Esophagus squamous epithelium (tissue), 5 donors: ENCODE data around the gene CLCN1. TPM values are rescaled to one million over a fixed set of nuclear protein-coding genes. Genes with fewer than 3 reads are reported as not detected.
"Not testable (repeated sequence)": the region's sequence is repeated elsewhere in the genome, so short reads cannot be mapped to it uniquely, and the experiment has no call there.

ENCODE experiments used
- DNase-seq: peaks from one replicate; lab custom pipeline; 2025; lab: John Stamatoyannopoulos, UW
- H3K27ac ChIP-seq, 4 donors: fragments of 200-600 bp; sonication (generic); one replicate each; pipeline ENCODE4 v1.5.1; 2016 to 2019; ENCODE audit warnings: mild to moderate bottlenecking in 1 of 4
- H3K27me3 ChIP-seq, 4 donors: fragments of 200-600 bp; sonication (generic); 1 replicate in 3 of 4; 2 replicates in 1 of 4; pipeline versions ENCODE4 v1.5.1 to v1.6.0; 2017 to 2021; ENCODE audit warnings: antibody characterized with exemption in 1 of 4
- H3K36me3 ChIP-seq, 3 donors: fragments of 200-600 bp; sonication (generic); one replicate each; pipeline ENCODE4 v1.5.1; 2016 to 2019
- H3K4me1 ChIP-seq, 3 donors: fragments of 200-600 bp; sonication (generic); one replicate each; pipeline ENCODE4 v1.5.1; 2017 to 2019
- H3K4me3 ChIP-seq, 4 donors: fragments of 200-600 bp; sonication (generic); 1 replicate in 3 of 4; 2 replicates in 1 of 4; pipeline ENCODE4 v1.5.1; 2016 to 2019; ENCODE audit warnings: mild to moderate bottlenecking in 2 of 4, moderate library complexity in 1 of 4
- H3K9me3 ChIP-seq, 3 donors: fragments of 200-600 bp; sonication (generic); one replicate each; pipeline ENCODE4 v1.5.1; 2016 to 2019
- POLR2A ChIP-seq, 4 donors: fragments of 450-650 bp; IDR thresholded peaks; one replicate each; pipeline ENCODE4 v1.6.1; 2017; ENCODE audit warnings: antibody characterized with exemption in 4 of 4, mild to moderate bottlenecking in 4 of 4, moderate library complexity in 3 of 4
- WGBS, 2 donors: methylation state at CpG; one replicate each; pipeline ENCODE4 v1.1.5; 2018; 5-methylcytosine and 5-hydroxymethylcytosine counted together
- intact Hi-C: fragments of 100-400 bp; cut with DNase I; formaldehyde crosslinking; loops from one replicate; pipeline ENCODE4 v1.15.0; 2022
- total RNA-seq, 4 donors: library from RNA; depleted of rRNA; stranded (reverse); fragments of >200 nt; gene quantifications; one replicate each; pipeline ENCODE4 v1.1.0, GENCODE V29; 2016
- TF ChIP-seq, protein P1 (sequence below), 6 experiments: fragments of 450-650 bp in 4 of 6; fragments of 200-600 bp in 2 of 6; sonication (generic) in 2 of 6; IDR thresholded peaks; one replicate each; pipeline ENCODE4 v1.5.1; 2016 to 2019; ENCODE audit warnings: antibody characterized with exemption in 6 of 6, mild to moderate bottlenecking in 4 of 6, moderate library complexity in 4 of 6
- donor health status: DM: yes; HTN: yes; CAD: no.

CLCN1 gene
- total RNA-seq, 4 donors from 2014 or later, result under 0.01 to 0.91 (median 0.13) TPM; not detected in 1

DNA sequence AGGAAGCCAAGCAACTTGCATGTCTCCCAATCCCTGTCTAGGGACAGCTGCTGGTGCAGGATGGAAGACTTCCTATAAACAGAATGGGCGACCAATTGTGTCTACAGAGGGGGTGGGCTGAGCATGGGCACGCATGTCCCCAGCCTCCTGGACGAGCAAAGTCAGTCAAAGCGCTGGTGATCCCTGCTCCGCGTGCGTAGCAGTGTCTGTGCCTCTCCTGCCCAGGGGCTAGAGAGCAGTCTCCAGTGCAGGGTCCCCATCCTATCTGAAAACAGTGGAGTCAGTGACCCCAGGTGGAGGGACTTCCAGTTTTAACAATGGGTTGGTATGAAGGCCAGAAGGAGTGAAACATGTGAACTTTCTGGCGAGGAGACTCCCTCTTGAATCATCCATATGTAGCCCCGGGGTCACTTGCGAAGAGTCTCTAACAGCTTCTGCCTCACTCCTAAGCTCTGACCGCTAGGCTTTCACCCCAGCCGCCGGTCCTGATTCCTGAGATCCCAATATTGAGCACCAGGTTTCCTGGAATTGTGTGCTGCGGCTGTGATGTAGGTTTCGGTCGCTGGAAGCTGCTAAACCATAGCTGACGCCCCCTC, 28.5 kb upstream of the CLCN1 start:
- intact Hi-C loops, result no loop called here
- peak in 1 of 4 donors; percentile 13 for TF ChIP-seq POLR2A (IDR thresholded peaks at IDR 0.05)
- TF ChIP-seq, protein P1, sequence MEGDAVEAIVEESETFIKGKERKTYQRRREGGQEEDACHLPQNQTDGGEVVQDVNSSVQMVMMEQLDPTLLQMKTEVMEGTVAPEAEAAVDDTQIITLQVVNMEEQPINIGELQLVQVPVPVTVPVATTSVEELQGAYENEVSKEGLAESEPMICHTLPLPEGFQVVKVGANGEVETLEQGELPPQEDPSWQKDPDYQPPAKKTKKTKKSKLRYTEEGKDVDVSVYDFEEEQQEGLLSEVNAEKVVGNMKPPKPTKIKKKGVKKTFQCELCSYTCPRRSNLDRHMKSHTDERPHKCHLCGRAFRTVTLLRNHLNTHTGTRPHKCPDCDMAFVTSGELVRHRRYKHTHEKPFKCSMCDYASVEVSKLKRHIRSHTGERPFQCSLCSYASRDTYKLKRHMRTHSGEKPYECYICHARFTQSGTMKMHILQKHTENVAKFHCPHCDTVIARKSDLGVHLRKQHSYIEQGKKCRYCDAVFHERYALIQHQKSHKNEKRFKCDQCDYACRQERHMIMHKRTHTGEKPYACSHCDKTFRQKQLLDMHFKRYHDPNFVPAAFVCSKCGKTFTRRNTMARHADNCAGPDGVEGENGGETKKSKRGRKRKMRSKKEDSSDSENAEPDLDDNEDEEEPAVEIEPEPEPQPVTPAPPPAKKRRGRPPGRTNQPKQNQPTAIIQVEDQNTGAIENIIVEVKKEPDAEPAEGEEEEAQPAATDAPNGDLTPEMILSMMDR (IDR thresholded peaks at IDR 0.05), result no peak
- Histone ChIP-seq H3K27ac (peak overlapping the region; percentile 88 to 96 (median 94)), H3K27me3 (no peaks in the 10 kb centered on the region), H3K36me3 (peaks cover 0 to 13% (median 8%) of the 10 kb centered on the region in 3 donors), H3K9me3 (no peaks in the 10 kb centered on the region), H3K4me1 (peaks cover 16 to 38% (median 17%) of the 10 kb centered on the region in 3 donors), H3K4me3 (peak overlapping the region; percentile 4 to 96 (median 83))
- 72 to 81% methylated on average over 11 to 14 of the region's 17 CpGs for WGBS, 2 donors
- no peak for DNase-seq

DNA sequence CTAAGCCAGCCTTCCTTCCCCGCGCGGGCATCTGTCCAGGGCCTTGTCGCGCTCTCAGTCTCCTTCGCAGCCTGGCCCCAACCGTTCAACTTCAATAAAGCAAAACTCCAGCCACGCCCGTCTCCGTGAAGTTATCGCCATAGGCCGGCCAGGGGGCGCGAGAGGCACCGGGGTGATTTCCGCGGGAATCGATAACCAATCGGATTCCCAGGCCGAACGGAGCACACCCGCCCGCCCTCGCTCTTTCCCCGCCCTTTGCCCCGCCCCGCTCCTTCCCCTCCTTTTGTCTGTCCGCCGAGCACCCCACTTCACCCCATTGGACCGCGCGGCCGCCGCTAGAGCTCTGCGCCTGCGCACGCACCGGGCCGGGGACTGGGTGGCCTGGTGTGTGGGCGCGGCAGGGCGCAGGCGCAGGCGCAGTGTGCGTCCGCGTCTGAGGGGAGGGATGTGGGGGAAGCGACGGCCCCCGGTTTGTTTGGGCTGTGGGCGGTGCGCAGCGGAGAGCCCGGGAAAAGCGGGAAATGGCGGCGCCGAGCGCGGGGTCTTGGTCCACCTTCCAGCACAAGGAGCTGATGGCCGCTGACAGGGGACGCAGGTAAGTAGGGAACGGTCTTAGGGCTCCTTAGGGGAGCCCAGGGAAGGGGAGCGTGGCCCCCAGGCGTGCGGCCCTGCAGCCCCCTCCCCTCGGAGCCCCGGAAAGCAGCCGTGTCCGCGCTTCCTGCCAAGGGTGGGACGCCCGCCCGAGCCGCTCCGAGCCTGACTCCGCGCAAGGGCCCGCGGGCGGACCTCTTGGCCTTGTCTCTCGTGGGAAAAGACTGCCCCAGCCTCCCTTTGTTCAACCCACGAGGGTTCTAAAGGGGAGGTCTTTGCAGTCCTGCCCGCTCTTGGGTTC, 27.7 kb upstream of the CLCN1 start, which contains the start of gene CASP2:
TSS of gene CASP2 (plus strand) at position 417 of the 892 bp plus-strand sequence. CDS start at position 522, 105 bp downstream.
- Histone ChIP-seq H3K36me3 (peaks cover 0 to 21% (median 15%) of the 10 kb centered on the region in 3 donors), H3K9me3 (no peaks in the 10 kb centered on the region), H3K4me1 (peaks cover 16 to 38% (median 17%) of the 10 kb centered on the region in 3 donors), H3K4me3 (peak within 1 kb of the TSS; percentile 69 to 96 (median 83)), H3K27me3 (no peaks in the 10 kb centered on the region), H3K27ac (peak within 1 kb of the TSS; percentile 88 to 96 (median 94))
- intact Hi-C loops, result no loop called here
- DNase-seq, result peak; percentile 87
- TF ChIP-seq, protein P1 (IDR thresholded peaks at IDR 0.05), result peak in 3 of 6 experiments; percentile 27 to 39 (median 32)
- TF ChIP-seq POLR2A (IDR thresholded peaks at IDR 0.05), result peak in 3 of 4 donors; percentile 56 to 86 (median 56)
- WGBS, 2 donors, result 4 to 6% methylated on average over 19 to 44 of the region's 84 CpGs

DNA sequence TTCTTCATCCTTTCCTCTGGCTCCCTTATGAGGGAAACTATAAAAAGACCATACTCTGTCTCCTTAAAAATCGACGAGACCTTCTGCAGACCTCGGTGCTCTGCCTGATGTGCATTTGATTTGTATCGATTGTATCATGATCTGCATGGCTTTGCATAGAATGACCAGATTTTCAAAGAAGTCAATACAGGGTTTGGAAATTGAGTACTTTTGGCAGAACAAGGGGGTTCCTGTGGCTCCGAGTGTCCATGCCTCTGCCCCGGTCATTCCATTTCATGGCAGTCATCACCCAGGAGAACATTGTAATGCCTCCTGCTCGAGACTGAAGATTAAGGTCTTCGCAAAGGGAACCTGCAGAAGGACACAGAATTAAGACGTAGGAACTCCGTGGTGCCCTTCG, 27.1 kb upstream of the CLCN1 start:
- peaks cover 16 to 38% (median 17%) of the 10 kb centered on the region in 3 donors for H3K4me1 ChIP-seq
- H3K36me3 ChIP-seq, result peaks cover 4 to 27% (median 16%) of the 10 kb centered on the region in 3 donors
- no peak for DNase-seq
- peak overlapping the region; percentile 88 to 96 (median 94) for H3K27ac ChIP-seq
- 0 to 2% methylated on average over 9 to 11 of the region's 11 CpGs for WGBS, 2 donors
- peak overlapping the region; percentile 69 to 96 (median 83) for H3K4me3 ChIP-seq
- no peaks in the 10 kb centered on the region for H3K9me3 ChIP-seq
- intact Hi-C loops, result no loop called here
- no peak for TF ChIP-seq POLR2A (IDR thresholded peaks at IDR 0.05)
- TF ChIP-seq, protein P1 (IDR thresholded peaks at IDR 0.05), result no peak
- no peaks in the 10 kb centered on the region for H3K27me3 ChIP-seq

DNA sequence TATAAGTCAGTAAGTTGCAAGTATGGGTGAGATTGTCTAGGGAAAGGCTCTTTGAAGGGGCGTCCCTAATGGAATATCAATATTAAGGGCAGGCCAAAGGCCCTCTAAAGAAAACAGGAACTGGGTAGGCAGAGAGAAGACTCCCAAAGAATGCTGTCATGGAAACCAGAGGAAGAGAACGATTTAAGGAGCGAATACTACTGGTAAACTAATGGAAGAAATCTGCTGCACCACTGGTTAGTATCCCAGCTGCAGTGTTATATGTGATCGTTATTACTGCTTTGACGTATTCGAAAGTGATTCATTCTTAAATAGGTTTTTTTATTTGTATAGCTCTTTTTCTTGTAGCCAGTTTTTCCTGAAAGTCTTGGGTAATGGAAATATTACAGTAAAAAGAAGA, 26.5 kb upstream of the CLCN1 start:
- H3K36me3 ChIP-seq, result peaks cover 8 to 33% (median 22%) of the 10 kb centered on the region in 3 donors
- intact Hi-C loops, result no loop called here
- peak overlapping the region in 3 of 4 donors; percentile 88 to 96 (median 96) for H3K27ac ChIP-seq
- no peak for TF ChIP-seq POLR2A (IDR thresholded peaks at IDR 0.05)
- TF ChIP-seq, protein P1 (IDR thresholded peaks at IDR 0.05), result no peak
- 13 to 14% methylated on average over 6 of the region's 6 CpGs for whole genome bisulfite sequencing, 2 donors
- H3K9me3 ChIP-seq, result no peaks in the 10 kb centered on the region
- H3K4me1 ChIP-seq, result peaks cover 16 to 38% (median 17%) of the 10 kb centered on the region in 3 donors
- H3K27me3 ChIP-seq, result no peaks in the 10 kb centered on the region
- peak overlapping the region; percentile 69 to 96 (median 83) for H3K4me3 ChIP-seq
- no peak for DNase-seq

DNA sequence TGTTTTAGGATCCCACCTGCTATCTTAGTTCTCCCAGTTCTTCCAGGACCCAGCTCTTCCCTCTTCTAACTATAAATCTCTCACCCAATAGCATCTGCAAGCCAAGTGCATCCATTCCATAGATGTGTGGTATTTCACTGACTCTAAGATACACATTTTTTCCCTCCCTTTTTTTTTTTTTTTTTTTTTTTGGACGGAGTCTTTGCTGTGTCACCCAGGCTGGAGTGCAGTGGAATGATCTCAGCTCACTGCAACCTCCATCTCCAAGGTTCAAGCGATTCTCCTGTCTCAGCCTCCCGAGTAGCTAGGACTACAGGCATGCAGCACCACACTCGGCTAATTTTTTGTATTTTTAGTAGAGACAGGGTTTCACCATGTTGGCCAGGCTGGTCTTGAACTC, 26.0 kb upstream of the CLCN1 start:
- DNase-seq, H3K9me3 ChIP-seq, H3K27me3 ChIP-seq, intact Hi-C loops: not testable (repeated sequence)
- Histone ChIP-seq H3K27ac (peak overlapping the region in 3 of 4 donors; percentile 88 to 96 (median 96)), H3K4me3 (peak overlapping the region in 2 of 4 donors; percentile 76 to 90), H3K36me3 (peaks cover 10 to 38% (median 25%) of the 10 kb centered on the region in 3 donors), H3K4me1 (peaks cover 16 to 38% (median 17%) of the 10 kb centered on the region in 3 donors)
- 0 to 49% methylated on average over 1 to 4 of the region's 4 CpGs for WGBS, 2 donors
